ENCODE measurements around the gene ASPG. TPM values are rescaled to one million over a fixed set of nuclear protein-coding genes. Genes with fewer than 3 reads are reported as not detected.

ASPG gene
- total RNA-seq, 1 donor from 2014 or later = not detected

- intact Hi-C loops (cut with micrococcal nuclease) = no loop called here
These were observed 73.6 kb downstream of the ASPG start for GRCh38 chr14:104158827-104159798.

GRCh38 chr14:104159990-104160389 is 74.5 kb downstream of the ASPG start:
- intact Hi-C loops (cut with micrococcal nuclease) = no loop called here

GRCh38 chr14:104161602-104162367 is 76.3 kb downstream of the ASPG start:
- intact Hi-C loops (cut with micrococcal nuclease) = no loop called here

- intact Hi-C loops (cut with micrococcal nuclease) = no loop called here
These were observed 77.0 kb downstream of the ASPG start for GRCh38 chr14:104162495-104162894.

- intact Hi-C loops (cut with micrococcal nuclease) = no loop called here
These were observed 78.0 kb downstream of the ASPG start for GRCh38 chr14:104163541-104163940.

- intact Hi-C loops (cut with micrococcal nuclease) = no loop called here
These were observed 78.5 kb downstream of the ASPG start for GRCh38 chr14:104164041-104164440.

GRCh38 chr14:104164512-104164911 is 79.0 kb downstream of the ASPG start:
- intact Hi-C loops (cut with micrococcal nuclease) = no loop called here

Other genes with a start within 250 kb of the ASPG start
- 10.6 and 13.1 TPM in 2 replicates for gene PPP1R13B, start 238.1 kb upstream of the ASPG start, total RNA-seq
- gene TDRD9, start 157.2 kb upstream of the ASPG start, total RNA-seq = not detected in 2 replicates
- gene RD3L, start 143.2 kb upstream of the ASPG start, total RNA-seq = not detected in 2 replicates
- 0.37 and 0.66 TPM in 2 replicates for gene KIF26A, start 52.9 kb downstream of the ASPG start, total RNA-seq